HG02588 (cell line): Measurements from ENCODE around the gene BRINP2.
A peak's percentile ranks its signal among the peaks of the same experiment; 100 is the strongest.

Experiments used
- ATAC-seq: cut with Tn5 transposase; IDR thresholded peaks from one replicate; pipeline ENCODE4 v1.9.1; 2021; ENCODE audit warnings: mild to moderate bottlenecking, moderate library complexity; ENCODE audit not compliant: unreplicated experiment

The BRINP2 gene

DNA sequence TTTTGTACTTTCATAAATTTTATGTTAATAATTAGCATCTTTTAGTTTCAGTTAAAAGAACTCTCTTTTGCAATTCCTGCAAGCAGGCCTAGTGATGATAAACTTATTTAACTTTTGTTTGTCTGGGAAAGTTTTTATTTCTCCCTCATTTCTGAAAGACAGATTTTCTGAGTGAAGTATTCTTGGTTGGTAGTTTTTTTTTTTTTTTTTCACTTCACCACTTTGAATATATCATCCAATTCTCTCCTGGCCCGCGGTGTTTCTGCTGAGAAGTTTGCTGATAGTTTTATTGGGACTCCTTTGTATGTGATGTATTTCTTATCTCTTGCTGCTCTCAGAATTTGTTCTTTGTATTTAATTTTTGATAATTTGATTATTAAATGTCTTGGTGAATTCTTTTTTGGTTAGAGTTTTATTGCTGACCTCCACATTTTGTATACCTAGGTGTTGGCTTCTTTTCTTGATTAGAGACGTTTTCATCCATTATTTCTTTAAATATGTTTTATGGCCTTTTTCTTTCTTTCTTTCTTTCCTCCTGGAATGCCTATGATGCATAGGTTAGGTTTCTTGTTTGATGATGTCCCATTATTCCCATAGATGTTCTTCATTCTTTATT lies 45.9 kb downstream of the BRINP2 start:
- no peak for ATAC-seq

DNA sequence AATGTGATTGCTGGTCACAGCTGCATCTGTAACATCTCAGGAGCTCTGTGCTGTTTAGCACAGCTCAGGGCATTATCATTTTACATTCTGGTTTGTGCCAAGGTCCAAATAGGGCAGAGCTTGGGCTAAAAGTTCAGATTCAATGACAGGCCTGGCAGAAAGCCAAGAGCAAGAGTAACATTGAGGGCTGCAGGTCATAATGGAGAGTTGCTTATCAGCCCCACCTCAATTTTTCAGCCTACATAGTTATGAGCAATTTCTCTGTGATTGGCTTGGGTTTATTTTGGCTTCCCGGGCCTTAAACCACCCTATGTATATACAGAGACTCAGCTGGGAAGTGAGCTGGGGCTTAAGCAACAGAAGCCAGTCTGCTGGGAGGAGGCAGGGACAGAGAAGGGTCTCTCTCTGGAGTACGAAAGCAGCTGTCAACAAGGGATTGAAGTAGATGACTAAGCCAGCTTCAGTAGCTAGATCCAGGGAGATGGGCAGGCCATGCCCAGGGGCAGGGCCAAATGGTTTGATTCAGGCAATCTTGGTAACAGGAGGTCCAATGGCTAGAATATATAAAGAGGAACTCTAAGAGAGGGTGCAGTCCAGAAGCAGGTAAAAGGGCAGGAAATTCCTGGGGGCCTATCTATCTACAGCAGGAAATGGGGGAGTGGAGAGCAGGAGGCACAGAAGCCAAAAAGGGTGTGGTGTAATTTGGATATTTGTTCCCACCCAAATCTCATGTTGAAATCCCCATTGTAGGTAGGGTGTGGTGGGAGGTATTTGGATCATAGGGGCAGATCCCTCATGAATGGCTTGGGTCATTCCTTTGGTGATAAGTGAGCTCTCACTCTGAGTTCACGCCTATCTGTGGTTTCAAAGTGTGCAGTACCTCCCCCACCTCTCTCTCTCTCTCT lies 49.0 kb downstream of the BRINP2 start:
- ATAC-seq: no peak

DNA sequence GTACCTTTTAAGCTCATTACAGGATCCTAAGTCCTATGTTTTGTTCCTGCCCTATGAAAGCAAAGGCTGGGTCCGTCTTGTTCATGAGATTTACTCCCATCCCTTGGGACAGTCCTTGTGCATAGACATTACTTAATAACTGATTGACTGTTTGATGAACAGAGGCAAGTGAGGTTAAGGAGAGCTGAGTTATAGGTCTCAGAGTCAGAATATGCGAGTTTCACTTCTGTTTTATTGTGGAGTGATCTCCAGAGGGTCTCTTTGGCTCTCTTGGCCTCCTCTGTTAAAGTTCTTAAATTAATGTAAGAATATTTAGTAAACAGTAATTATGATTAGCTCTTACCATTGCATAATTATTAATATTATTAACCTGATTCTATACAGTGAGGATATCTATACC lies 52.6 kb downstream of the BRINP2 start:
- no peak for ATAC-seq

DNA sequence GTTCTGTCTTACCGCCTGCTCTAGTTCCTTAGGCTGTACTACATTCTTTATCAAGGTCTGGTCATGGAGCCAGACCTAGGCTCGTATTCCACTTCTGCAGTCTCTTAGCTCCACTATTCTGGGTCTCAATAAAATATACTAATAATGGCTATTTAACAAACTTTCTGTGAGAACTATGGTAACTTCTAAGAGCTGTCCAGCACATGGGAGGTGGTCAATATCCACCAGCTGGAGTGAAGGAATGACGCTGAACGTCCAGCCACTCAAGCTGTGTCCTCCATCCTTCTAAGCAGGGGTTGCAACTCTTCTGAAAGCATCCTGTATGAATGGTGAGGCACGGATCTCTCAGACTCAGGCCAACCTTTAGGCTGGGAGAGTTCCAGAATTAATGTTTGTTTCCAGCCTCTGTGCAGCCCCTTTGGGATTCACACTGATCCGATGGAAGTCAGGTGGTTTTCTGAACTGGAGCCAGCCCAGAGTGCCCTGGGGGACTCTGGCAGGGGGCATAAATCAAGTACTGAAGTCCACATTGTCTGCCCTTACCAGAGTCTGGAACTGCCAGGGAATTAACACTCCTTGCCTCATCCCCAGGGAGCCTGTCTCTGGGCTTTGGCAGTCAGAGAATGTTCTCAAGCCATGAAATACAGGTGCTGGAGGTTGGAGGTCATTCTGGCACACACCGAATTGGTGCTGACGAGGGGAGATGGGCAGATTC lies 57.4 kb downstream of the BRINP2 start:
- no peak for ATAC-seq

DNA sequence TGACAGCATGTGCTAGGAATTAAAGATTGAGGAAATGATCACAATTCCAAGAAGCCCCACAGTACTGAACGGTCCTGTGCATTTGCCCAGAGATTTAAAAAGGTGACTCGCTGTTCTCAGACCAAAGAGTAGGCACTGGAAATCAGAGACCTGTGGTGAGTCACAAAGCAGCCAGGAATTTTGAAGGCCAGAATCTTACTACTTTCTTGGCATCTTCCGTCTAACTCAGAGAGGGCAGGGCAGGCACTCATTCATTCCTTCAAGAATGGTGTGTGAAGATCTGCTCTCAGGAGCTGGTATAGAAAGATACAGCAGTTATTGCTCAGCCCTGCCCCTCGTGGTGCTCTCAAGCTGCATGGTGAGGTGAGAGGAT lies 57.9 kb downstream of the BRINP2 start:
- no peak for ATAC-seq

DNA sequence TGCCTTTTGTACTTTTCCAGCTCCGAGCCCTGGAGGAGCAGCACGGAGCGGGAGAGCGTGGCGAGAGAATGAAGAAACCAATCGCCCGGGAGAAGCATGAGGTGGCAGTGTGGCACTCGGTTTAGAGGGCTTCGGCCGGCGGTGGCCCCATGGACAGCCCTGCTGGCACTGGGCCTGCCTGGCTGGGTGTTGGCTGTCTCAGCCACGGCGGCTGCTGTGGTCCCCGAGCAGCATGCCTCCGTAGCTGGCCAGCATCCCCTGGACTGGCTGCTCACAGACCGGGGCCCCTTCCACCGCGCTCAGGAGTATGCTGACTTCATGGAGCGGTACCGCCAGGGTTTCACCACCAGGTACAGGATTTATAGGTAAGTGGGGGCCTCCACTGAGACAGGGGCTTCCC lies 59.0 kb downstream of the BRINP2 start:
- ATAC-seq: no peak

DNA sequence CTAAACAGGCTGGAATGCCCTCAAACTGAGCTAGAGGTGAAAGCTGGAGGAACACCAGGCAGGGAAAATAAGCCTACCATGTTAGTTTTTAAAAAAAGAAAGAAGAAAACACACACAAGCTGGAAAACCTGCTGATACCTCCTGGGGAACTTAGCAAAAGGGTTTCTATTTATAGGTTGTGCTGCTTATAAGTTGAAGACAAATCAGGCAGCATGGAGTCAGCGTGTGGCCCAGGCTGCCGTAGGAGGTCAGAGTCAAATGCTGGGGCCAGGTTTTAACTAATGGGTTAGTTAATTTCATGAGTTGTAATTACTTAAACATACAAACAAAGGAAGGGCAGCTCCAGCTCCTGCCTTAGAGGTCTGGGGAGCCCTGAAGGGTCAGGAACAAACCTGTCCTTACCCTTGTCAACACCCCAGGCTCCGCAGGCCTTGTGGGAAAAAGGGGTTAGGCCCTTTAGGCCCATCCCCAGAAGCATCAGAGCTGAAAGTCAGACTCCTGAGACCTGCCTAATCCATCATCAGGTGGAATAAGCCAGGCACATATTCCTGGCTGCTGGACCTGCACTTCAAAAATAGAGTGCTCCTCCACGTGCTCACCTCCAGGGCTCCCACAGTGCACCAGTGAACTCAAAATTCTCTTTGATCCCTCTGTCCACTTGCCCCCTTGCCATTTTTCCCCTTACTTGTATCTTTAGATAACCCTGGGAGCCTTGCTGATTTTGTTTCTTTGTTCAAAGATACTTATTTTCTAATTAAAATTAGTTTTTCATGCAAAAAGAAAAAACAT lies 59.7 kb downstream of the BRINP2 start:
- ATAC-seq: no peak

DNA sequence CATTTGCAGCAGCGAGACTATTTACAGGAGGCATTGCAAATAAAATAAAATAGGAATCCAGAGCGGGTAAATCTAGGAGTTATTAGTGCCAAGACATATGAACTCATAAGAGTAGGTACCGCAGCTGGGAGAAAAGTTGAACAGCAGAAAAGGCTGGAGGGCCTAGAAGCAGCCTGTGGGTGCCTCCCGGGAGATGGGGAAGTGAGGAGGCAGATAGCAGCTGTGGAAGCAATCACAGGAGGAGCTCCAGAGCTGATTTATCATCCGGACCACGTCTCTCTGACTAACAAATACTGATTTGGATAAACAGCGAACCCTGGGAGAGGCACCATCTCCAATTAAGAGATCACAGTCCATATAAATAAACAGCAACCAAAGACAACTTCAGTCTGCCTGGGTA lies 64.6 kb downstream of the BRINP2 start:
- no peak for ATAC-seq

DNA sequence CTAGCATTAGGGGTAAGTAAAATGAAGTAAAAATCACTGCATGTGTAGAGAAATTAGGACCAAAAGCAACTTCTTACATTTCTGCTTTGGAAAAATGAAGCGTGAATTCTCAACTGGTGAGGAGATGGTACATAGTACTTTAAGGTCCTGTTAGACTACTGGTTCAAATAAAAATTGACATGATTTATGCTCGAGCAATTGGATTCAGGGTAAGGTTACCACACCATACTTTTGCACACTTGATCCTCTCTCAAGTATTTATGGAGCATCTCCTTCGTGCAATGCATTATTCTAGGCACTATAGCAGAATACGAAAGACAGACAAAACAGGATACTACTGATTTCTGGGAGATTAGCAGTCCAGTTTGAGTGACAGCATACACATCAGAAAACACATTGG lies 66.2 kb downstream of the BRINP2 start:
- no peak for ATAC-seq

DNA sequence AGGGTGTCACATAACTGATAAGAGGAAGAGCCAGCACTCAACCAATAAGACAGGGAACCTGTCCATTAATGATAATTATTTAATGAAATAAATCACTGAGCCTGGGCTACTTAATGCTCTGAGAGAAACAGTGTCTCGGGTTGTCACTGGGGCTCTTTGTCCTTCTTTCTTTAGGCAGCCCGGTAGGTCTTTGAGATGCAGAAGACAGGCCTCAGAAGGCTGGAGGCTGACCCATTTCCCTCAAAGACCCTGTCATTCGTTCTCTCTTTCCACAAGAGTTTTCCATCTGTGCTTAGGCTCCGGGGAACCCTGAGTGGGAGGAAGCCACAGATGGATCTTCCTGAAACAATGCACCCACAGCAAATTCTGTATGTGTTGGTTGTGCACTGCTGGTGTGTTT lies 68.2 kb downstream of the BRINP2 start:
- ATAC-seq: no peak

DNA sequence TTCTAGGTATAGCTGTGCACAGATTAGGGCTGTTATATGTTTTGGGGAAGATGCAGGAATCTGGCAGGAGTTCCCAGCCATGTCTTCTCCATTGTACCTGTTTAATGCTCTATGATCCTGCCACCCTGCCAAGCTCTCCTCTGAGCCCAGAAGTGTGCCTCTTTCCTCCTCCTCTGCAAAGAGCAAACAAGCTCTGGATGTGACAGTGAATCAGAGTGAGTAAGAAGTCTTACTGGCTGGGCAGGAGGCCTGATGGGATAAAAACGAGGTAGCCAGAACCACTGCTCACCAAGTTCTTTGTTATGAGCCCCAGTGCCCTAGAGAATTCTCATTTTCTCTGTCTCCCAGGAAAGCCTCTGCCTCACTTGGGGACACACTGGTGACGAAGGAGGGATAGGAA lies 69.0 kb downstream of the BRINP2 start:
- ATAC-seq: no peak

DNA sequence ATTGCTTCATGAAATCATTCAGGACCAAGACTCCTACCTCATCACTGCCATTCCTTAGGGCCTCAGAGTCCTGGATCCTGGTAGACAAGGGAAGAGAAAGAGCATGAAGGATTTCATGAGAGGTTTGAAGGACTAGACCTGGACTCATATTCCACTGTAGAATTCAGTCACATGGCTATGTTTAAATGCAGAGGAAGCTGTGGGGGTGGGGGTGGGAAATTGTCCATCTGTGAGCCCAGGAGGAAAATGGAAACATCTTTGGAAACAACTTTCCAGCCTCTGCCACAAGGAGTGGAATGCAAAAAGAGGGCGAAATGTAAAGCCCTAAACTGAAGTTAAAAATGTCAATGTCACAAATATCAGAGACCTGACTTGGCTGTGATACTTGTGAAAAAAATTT lies 73.0 kb downstream of the BRINP2 start:
- ATAC-seq: no peak

DNA sequence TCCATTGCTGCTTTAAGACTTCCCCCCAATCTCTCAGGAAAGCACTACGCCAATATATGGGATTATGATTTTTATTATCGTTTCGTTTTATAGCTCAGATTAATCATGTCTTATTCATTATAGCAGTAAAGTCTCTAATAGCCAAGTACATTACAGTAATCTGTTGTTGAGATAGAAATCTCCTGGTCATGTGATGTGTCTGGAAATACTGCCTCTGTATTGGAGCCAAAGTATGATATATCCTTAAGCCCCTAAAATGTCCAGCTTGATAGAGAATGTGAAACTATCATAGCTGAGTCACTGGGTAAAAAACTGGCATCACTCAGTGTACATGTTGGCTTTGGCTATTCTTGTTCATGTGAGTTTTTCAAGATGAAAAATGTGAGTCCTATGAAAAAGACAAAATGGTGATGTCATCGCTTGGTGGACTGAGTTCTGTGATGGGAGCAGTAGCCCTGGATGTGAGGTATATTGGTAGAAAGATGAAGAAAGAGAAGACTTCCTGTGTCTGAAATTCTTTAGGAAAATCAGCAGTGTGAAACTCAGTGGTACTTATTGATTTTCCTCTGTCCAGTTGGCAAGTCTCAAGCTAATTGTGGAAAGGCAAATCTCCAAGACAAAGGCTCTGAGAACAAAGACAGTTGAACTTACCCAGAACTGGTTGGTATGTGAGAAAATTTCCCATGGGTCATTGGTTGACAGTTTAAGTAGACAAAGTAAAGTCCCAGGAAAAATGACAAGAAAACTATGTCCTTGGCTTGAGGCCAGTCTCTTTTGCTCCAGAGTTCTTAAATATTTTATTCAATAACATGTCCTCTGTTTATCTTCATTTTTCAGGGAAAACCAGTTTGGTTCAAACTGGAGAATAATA lies 76.2 kb downstream of the BRINP2 start:
- no peak for ATAC-seq

DNA sequence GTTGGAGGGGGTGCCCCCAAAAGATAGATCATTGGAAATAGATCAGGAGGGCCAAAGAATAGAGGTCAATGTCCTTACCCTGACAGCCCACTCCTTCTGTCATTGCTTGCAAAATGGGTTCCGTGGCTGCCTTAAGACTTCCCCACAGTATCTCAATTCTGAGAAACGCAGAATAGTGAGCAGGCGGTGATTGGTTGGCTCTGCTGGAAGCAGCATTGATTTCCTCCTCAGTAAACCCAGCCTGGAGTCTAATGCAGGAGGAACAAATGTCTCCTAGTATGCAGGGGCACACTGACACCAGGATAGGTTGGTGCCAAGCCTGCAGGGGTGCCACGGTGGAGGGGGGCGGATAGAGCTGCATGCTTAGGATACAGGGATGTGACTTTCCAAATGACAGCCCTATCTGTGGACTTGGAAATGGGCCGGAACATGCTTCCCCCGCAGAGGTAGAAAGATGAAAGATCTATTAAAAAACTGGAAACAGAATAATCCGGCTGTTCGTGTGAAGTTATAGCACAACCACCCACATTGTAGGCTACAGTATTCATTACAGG lies 76.9 kb downstream of the BRINP2 start:
- ATAC-seq: no peak

DNA sequence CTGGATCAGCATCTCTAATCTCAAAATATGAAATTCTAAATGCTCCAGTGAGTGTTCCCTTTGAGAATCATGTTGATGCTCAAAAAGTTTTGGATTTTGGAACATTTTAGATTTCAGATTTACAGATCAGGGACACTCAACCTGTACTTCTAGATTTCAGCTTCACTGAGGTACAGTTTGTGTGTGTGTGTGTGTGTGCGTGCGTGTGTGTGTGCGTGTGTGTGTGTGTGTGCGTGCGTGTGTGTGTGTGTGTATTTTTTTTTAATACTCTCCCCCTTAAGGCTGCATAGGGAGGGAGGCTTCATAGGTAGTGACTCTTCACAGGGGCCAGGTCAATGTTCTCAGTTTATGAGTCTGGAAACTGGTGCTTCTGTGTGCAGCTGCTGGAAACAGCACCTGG lies 77.5 kb downstream of the BRINP2 start:
- no peak for ATAC-seq

DNA sequence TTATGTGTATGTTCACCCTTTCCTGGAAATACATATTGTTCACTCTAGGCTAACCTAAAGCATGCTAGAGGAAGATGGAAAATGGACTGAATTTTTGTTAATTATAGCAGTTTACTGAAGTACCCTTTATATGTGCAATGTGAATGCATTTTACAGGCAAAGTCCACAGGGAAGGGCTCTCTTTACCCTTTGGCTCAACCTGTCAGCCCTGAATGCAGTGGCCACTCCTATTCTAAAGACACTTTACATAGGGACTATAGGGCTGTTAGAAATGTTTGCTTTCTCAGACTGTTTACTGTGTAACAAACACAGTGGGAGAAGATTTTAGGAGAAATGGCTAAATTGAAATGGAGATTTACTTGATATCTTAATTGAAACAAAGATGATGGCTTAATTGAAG lies 78.5 kb downstream of the BRINP2 start:
- no peak for ATAC-seq

DNA sequence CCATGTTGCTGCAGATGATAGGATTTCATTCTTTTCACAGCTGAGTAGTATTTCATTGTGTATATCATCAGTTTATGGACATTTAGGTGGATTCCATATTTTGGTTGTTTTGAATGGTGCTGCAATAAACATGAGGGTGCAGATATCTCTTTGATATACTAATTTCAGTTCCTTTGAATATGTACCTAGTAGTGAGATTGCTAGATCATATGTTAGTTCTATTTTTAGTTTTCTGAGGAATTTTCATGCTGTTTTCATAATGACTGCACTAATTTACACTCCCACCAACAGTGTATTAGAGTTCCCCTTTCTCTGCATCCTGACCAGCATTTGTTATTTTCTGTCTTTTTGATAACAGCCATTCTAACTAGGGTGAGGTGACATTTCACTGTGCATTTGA lies 82.1 kb downstream of the BRINP2 start:
- no peak for ATAC-seq

DNA sequence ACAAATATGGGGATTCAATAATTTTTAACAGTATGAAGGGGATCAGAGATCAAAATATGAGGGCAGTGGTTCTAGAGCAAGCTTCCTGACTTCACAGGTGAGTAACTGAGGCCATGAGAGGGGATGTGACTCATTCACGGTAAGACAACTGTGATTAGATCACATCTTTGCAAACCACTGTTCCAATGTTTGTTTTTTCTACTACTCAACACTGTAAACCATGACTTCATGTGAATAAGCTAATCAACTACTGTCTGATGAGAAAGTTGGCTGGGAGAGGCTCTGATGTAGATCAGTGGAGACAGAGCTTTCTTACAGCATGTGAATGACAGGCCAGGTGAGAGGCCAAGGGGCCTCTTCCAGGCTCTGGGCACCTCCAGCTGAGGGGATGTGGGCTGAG lies 84.7 kb downstream of the BRINP2 start:
- no peak for ATAC-seq

DNA sequence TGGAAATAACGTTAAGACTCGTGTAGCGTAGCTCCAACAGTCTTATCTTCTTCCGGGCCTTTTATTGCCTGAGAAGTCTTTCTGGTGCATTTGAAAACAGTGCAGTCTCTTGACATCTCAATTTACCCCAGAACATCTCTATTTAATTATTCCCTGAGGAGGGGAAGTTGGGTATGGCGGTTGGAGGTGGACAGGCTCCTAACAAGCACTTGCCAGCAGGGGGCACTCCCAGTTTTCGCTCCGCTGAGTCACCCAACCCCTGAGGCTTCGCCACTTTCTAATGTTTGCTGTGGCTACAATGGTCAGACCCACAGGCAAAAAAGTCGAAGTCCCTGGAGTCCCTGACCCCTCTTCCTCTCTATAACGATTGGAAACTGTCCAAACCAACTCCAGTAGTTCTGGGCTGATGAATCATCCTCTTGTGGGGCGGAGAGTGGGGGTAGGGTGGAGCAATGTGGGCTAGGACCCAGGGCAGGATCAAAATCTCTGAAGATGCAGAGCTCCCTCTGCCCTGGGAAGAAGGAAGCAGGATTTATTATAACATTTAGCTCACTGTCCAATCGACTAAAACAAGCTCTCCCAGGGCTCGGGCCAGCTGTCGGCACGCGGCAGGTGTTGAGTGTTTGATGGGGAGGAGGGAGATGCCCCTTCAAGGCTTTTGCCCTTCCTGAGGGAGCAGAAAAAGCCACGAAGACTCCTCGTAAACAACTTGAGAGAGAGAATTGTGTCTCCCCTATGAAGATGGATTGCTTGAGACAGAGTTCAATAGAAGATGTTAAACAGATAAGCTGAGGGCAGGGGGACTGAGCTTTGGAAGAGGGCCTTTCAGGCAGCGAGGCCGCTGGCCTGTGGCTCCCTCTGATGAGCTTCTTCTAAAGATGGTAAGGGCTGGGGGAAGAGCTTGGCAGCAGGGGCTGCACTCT lies 85.7 kb downstream of the BRINP2 start:
- ATAC-seq: peak; percentile 46
